Body of pancreas (tissue), 4 donors: ENCODE measurements around the gene ESRRG.

Source experiments
- CTCF ChIP-seq, 7 experiments: fragments of 450-650 bp in 4 of 7; fragments of 200-600 bp in 3 of 7; sonication (generic) in 3 of 7; IDR thresholded peaks; one replicate each; pipeline ENCODE4 v1.5.1; 2016 to 2019; ENCODE audit warnings: antibody characterized with exemption in 7 of 7
- POLR2A ChIP-seq, 3 donors: fragments of 450-650 bp; IDR thresholded peaks; one replicate each; pipeline ENCODE4 v1.6.1; 2016; ENCODE audit warnings: antibody characterized with exemption in 3 of 3, mild to moderate bottlenecking in 2 of 3

- TF ChIP-seq POLR2A (IDR thresholded peaks at IDR 0.05), result no peak
- TF ChIP-seq CTCF (IDR thresholded peaks at IDR 0.05), result no peak
Observed at GRCh38 chr1:216766633-216767327, 43.6 kb upstream of the ESRRG start.
